Measurements from ENCODE around the gene VPS50.

GRCh38 chr7:93194386-93194785 lies 37.8 kb upstream of the VPS50 start:
- TF ChIP-seq CTCF (IDR thresholded peaks at IDR 0.05 in 4 of 5, conservative IDR thresholded peaks at IDR 0.05 in 1 of 5) = no peak
- TF ChIP-seq POLR2A (IDR thresholded peaks at IDR 0.05) = no peak

All from gastrocnemius medialis (tissue), 4 donors.